Measurements from ENCODE around the gene EVPL. TPM values are rescaled to one million over a fixed set of nuclear protein-coding genes. Genes with fewer than 3 reads are reported as not detected.
A peak's percentile ranks its signal among the peaks of the same experiment; 100 is the strongest.
"Not testable (repeated sequence)": the region's sequence is repeated elsewhere in the genome, so short reads cannot be mapped to it uniquely, and the experiment has no call there.

EVPL gene
- total RNA-seq, 1 donor from 2014 or later: not detected

DNA sequence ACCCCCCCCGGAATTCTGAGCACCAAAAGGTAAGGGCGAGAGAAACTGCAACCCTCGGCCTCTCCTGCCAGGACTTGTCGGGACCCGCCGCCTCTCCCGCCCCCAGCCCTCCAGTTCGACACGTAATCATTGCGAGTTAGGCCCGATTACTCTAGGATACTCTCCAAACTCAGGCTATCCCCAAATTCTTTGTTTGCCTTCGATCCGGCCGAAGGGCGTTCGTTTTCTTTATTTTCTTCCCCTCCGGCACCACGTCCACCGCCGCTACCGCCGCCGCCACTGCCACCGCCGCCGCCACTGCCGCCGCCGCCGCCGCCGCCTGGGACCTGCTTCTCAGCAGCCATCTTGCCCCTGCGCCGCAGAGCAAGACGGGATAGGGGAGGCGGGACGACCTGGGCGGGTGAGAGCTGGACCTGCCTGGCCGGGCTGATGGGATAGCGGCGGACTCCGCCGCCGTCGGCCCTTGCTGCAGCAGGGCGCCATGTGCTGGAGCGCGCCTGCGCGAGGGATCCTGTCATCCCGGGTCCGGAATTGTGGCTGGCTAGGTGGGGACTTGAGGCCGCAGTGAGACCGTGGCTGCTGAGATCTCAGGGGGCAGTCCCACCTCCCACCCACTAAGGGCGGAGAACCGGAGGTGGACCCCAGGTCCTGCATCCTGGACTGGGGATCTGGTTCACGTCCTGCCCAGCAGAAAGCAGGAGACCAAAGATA lies 45.2 kb upstream of the EVPL start, which contains the start of gene SRP68:
TSS of gene SRP68 (minus strand) at position 370 of the 711 bp plus-strand sequence. CDS start at position 344, 26 bp downstream.
- TF ChIP-seq, protein P1, sequence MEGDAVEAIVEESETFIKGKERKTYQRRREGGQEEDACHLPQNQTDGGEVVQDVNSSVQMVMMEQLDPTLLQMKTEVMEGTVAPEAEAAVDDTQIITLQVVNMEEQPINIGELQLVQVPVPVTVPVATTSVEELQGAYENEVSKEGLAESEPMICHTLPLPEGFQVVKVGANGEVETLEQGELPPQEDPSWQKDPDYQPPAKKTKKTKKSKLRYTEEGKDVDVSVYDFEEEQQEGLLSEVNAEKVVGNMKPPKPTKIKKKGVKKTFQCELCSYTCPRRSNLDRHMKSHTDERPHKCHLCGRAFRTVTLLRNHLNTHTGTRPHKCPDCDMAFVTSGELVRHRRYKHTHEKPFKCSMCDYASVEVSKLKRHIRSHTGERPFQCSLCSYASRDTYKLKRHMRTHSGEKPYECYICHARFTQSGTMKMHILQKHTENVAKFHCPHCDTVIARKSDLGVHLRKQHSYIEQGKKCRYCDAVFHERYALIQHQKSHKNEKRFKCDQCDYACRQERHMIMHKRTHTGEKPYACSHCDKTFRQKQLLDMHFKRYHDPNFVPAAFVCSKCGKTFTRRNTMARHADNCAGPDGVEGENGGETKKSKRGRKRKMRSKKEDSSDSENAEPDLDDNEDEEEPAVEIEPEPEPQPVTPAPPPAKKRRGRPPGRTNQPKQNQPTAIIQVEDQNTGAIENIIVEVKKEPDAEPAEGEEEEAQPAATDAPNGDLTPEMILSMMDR (IDR thresholded peaks at IDR 0.05; ENCODE audit: borderline replicate concordance): no peak
- Histone ChIP-seq H3K27ac (replicated peaks) (peak within 1 kb of the TSS; percentile 83), H3K27me3 (ENCODE audit: low read depth) (peaks cover 40% of the 10 kb centered on the region), H3K36me3 (peaks cover 26% of the 10 kb centered on the region), H3K9me3 (replicated peaks) (no peaks in the 10 kb centered on the region), H3K4me3 (peak within 1 kb of the TSS; percentile 92), H3K4me1 (peaks cover 76% of the 10 kb centered on the region)
- intact Hi-C loops (cut with micrococcal nuclease): no loop called here
- peak; percentile 91 for DNase-seq

DNA sequence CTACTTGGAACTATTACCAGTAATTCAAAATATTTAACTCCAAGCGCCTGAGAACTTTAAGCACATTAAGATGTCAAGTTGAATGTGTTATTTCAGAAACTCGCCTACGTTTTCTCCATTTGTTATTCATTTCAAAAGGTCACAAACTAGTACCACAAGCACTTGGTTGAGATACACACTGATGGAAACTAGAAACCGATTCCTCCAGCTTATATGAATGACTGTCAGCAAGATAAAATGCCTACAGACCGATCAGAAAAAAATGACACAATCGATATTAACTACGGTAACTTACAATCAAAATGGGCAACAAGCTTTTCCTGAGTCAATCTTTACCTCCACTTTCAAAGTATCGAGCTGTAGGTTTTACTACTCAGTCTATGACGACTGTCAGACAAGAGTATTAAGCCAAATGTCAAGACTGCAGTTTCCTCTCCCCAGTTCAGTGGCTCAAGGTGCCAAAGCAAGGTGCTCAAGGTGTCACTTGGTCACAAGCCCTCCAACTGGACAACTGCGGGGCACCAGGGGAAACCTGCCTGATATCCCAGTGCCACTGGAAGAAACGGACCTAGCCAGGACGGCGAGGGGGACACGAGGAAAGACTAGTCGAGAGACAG lies 44.5 kb upstream of the EVPL start:
- Histone ChIP-seq H3K4me1 (peaks cover 70% of the 10 kb centered on the region), H3K9me3 (replicated peaks) (no peaks in the 10 kb centered on the region), H3K27ac (replicated peaks) (peak overlapping the region; percentile 83), H3K4me3 (peak overlapping the region; percentile 92), H3K27me3 (ENCODE audit: low read depth) (peaks cover 33% of the 10 kb centered on the region), H3K36me3 (peaks cover 33% of the 10 kb centered on the region)
- TF ChIP-seq, protein P1 (IDR thresholded peaks at IDR 0.05; ENCODE audit: borderline replicate concordance): no peak
- intact Hi-C loops (cut with micrococcal nuclease): no loop called here
- no peak for DNase-seq

DNA sequence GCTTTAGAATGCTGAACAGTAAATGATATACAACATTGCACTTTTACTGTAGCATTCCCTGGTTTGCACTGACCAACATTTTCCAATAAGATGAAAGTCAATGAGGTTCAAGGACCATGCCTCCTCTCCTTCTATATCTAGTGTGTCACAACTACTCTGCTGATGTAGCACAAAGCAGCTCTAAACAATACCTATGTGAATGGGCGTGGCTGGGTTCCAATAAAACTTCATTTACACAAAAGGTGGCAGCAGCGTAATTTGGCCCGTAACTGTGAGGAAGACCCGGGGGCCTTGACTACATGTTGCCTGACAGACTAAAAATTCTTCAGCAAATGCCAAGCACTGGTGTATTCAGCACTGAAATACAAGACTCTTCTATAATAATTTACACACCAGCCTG lies 38.7 kb upstream of the EVPL start:
- no peak for DNase-seq
- TF ChIP-seq, protein P1 (IDR thresholded peaks at IDR 0.05; ENCODE audit: borderline replicate concordance): no peak
- peaks cover 22% of the 10 kb centered on the region for H3K4me1 ChIP-seq
- H3K27me3 ChIP-seq (ENCODE audit: low read depth): no peaks in the 10 kb centered on the region
- no peak overlapping the region for H3K27ac ChIP-seq (replicated peaks)
- H3K4me3 ChIP-seq: no peak overlapping the region
- H3K36me3 ChIP-seq: peaks cover 88% of the 10 kb centered on the region
- no peaks in the 10 kb centered on the region for H3K9me3 ChIP-seq (replicated peaks)
- intact Hi-C loops (cut with micrococcal nuclease): no loop called here

DNA sequence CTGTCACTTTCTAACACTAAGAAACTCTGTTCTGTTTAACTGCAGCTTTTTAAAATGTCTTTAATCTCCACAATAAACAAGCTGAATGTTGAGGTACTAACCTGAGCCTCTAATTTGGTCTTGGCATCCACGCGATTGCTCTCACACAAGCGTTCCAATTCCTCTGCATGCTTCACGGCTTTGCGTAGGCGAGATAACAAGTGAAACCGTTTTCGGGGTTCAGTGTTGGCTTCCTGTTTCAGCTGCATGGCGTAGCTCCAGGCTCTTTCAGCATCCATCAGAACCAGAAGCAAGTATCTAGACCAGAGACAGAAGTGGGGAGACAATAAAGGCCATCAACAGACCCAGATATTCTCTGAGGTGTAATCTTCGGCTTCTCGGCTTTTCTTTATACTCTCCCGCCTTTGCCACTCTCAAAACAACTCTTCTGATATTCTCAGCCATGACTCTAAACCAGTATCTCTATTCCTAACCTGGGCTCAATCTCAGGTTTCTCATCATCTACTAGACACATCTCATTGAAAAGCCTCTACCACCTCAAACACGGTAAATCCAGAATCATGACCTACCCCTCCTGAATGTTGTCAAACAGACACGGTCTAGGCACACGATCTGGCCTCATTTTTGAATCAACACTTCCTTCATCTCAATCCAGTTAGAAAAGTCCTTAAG lies 36.9 kb upstream of the EVPL start:
- no peak overlapping the region for H3K27ac ChIP-seq (replicated peaks)
- TF ChIP-seq, protein P1 (IDR thresholded peaks at IDR 0.05; ENCODE audit: borderline replicate concordance): no peak
- no peaks in the 10 kb centered on the region for H3K27me3 ChIP-seq (ENCODE audit: low read depth)
- H3K4me3 ChIP-seq: no peak overlapping the region
- H3K4me1 ChIP-seq: peaks cover 6% of the 10 kb centered on the region
- DNase-seq: no peak
- peaks cover 97% of the 10 kb centered on the region for H3K36me3 ChIP-seq
- intact Hi-C loops (cut with micrococcal nuclease): no loop called here
- no peaks in the 10 kb centered on the region for H3K9me3 ChIP-seq (replicated peaks)

DNA sequence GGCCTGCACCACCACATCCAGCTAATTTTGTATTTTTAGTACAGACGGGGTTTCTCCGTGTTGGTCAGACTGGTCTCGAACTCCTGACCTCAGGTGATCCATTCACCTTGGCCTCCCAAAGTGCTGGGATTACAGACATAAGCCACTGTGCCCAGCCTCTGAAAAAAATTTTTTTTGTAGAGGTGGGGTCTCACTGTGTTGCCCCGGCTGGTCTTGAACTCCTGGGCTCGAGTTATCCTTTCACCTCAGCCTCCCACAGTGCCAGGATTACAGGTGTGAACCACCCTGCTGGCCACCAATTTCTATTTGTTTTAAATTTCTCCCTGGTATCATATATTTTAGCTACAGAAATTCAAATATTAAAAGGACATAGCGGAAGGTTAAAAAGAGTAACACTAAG lies 31.2 kb upstream of the EVPL start:
- H3K4me3 ChIP-seq; H3K27me3 ChIP-seq (ENCODE audit: low read depth); DNase-seq; intact Hi-C loops (cut with micrococcal nuclease); H3K4me1 ChIP-seq; H3K27ac ChIP-seq (replicated peaks); H3K9me3 ChIP-seq (replicated peaks): not testable (repeated sequence)
- H3K36me3 ChIP-seq: peaks cover 96% of the 10 kb centered on the region
